UCSD-AML1 (cell line): ENCODE data around the gene CHST3.
"Not testable (repeated sequence)": the region's sequence is repeated elsewhere in the genome, so short reads cannot be mapped to it uniquely, and the experiment has no call there.

ENCODE experiments used
- DNase-seq: peaks from one replicate; lab custom pipeline; 2025; ENCODE audit not compliant: unreplicated experiment; lab: John Stamatoyannopoulos, UW

Gene CHST3

GRCh38 chr10:71988895-71989294, 24.7 kb downstream of the CHST3 start:
- not testable (repeated sequence) for DNase-seq

GRCh38 chr10:71989661-71990454, 25.7 kb downstream of the CHST3 start:
- DNase-seq: no peak

GRCh38 chr10:71990706-71991269, 26.6 kb downstream of the CHST3 start:
- no peak for DNase-seq

GRCh38 chr10:71995449-71995848, 31.3 kb downstream of the CHST3 start:
- no peak for DNase-seq

- DNase-seq: no peak
Observed at GRCh38 chr10:71995887-71996575, 31.8 kb downstream of the CHST3 start.

- no peak for DNase-seq
Observed at GRCh38 chr10:71996592-71997371, 32.6 kb downstream of the CHST3 start.

- DNase-seq: no peak
Observed at GRCh38 chr10:71998119-71998839, 34.1 kb downstream of the CHST3 start.

GRCh38 chr10:71998840-71999194, 34.6 kb downstream of the CHST3 start:
- DNase-seq: no peak

- DNase-seq: no peak
Observed at GRCh38 chr10:71999360-72000072, 35.3 kb downstream of the CHST3 start.

GRCh38 chr10:72000073-72001032, 36.2 kb downstream of the CHST3 start:
- no peak for DNase-seq

- DNase-seq: no peak
Observed at GRCh38 chr10:72001033-72001395, 36.8 kb downstream of the CHST3 start.

- DNase-seq: no peak
Observed at GRCh38 chr10:72002354-72003295, 38.4 kb downstream of the CHST3 start.

- DNase-seq: no peak
Observed at GRCh38 chr10:72006026-72006425, 41.8 kb downstream of the CHST3 start.

- no peak for DNase-seq
Observed at GRCh38 chr10:72007246-72007892, 43.2 kb downstream of the CHST3 start.

- no peak for DNase-seq
Observed at GRCh38 chr10:72008096-72008981, 44.1 kb downstream of the CHST3 start.

GRCh38 chr10:72009051-72009424, 44.8 kb downstream of the CHST3 start:
- DNase-seq: no peak
